GM23338 (cell line): ENCODE measurements around the gene PPHLN1. TPM values are rescaled to one million over a fixed set of nuclear protein-coding genes. Genes with fewer than 3 reads are reported as not detected.

Source experiments
- ATAC-seq: fragments of 200-7000 bp; cut with Tn5 transposase; 3 replicates; pipeline ENCODE4 v1.9.1; 2020
- DNase-seq: peaks from one replicate; pipeline ENCODE4 v3.0.0-alpha.2; 2015; ENCODE audit warnings: low spot score
- H2AFZ ChIP-seq: fragments of 200-600 bp; sonication (generic); 2 replicates; pipeline ENCODE4 v1.8.0; 2016; ENCODE audit warnings: antibody characterized with exemption, mild to moderate bottlenecking, moderate library complexity
- H3F3A ChIP-seq: fragments of 200-600 bp; sonication (generic); replicated peaks from 2 replicates; pipeline ENCODE4 v1.8.0; 2017; ENCODE audit warnings: antibody characterized with exemption, mixed run types, low read depth
- H3K27ac ChIP-seq: fragments of 200-600 bp; sonication (generic); 2 replicates; pipeline ENCODE4 v1.6.1; 2016; ENCODE audit warnings: low read depth
- H3K27me3 ChIP-seq: fragments of 200-600 bp; sonication (generic); 2 replicates; pipeline ENCODE4 v1.8.0; 2016; ENCODE audit warnings: mild to moderate bottlenecking, mixed run types, moderate library complexity; ENCODE audit not compliant: insufficient read depth
- H3K36me3 ChIP-seq: fragments of 200-600 bp; sonication (generic); 2 replicates; pipeline ENCODE4 v1.8.0; 2016; ENCODE audit warnings: mild to moderate bottlenecking; ENCODE audit not compliant: insufficient read depth
- H3K4me1 ChIP-seq: fragments of 200-600 bp; sonication (generic); 2 replicates; pipeline ENCODE4 v1.8.0; 2016; ENCODE audit warnings: mild to moderate bottlenecking, moderate library complexity; ENCODE audit not compliant: insufficient read depth
- H3K4me2 ChIP-seq: fragments of 200-600 bp; sonication (generic); 2 replicates; pipeline ENCODE4 v1.7.1; 2017; ENCODE audit warnings: mixed run types
- H3K4me3 ChIP-seq: fragments of 200-600 bp; sonication (generic); 2 replicates; pipeline ENCODE4 v1.6.1; 2016; ENCODE audit warnings: mixed run types
- H3K79me2 ChIP-seq: fragments of 200-600 bp; sonication (generic); replicated peaks from 2 replicates; pipeline ENCODE4 v1.8.0; 2017; ENCODE audit warnings: mild to moderate bottlenecking; ENCODE audit not compliant: insufficient read depth
- H3K9me2 ChIP-seq: fragments of 200-600 bp; sonication (generic); 2 replicates; pipeline ENCODE4 v1.8.0; 2017; ENCODE audit not compliant: insufficient read depth
- H4K20me1 ChIP-seq: fragments of 200-600 bp; sonication (generic); replicated peaks from 2 replicates; pipeline ENCODE4 v1.8.0; 2017; ENCODE audit warnings: mild to moderate bottlenecking; ENCODE audit not compliant: insufficient read depth
- H3K27ac Mint-ChIP-seq: 2 replicates; pipeline ENCODE4 v1.8.0; 2020; ENCODE audit warnings: inconsistent platforms, mild to moderate bottlenecking, moderate library complexity, mixed read lengths
- H3K27me3 Mint-ChIP-seq: 3 replicates; pipeline ENCODE4 v1.8.0; 2022; ENCODE audit warnings: low read depth, mild to moderate bottlenecking, moderate library complexity, mixed read lengths, inconsistent platforms; ENCODE audit not compliant: insufficient read depth, poor library complexity
- H3K36me3 Mint-ChIP-seq: 3 replicates; pipeline ENCODE4 v1.8.0; 2021; ENCODE audit warnings: low read depth, mild to moderate bottlenecking, inconsistent platforms, moderate library complexity, mixed read lengths
- H3K4me1 Mint-ChIP-seq: 3 replicates; pipeline ENCODE4 v1.8.0; 2020; ENCODE audit warnings: mild to moderate bottlenecking, inconsistent platforms, mixed read lengths
- H3K4me3 Mint-ChIP-seq: 3 replicates; pipeline ENCODE4 v1.8.0; 2021; ENCODE audit warnings: moderate library complexity, mild to moderate bottlenecking, inconsistent platforms, mixed read lengths
- H3K9me3 Mint-ChIP-seq: 3 replicates; pipeline ENCODE4 v1.8.0; 2020; ENCODE audit warnings: moderate library complexity, mild to moderate bottlenecking, inconsistent platforms, mixed read lengths
- CREB1 ChIP-seq: fragments of 250-450 bp; sonication (Bioruptor Pico); IDR thresholded peaks from 2 replicates; pipeline ENCODE4 v1.5.0; 2020; ENCODE audit warnings: low read depth, mild to moderate bottlenecking, moderate library complexity
- ETS1 ChIP-seq: IDR thresholded peaks from 2 replicates; pipeline ENCODE4 v1.6.1; 2016; ENCODE audit warnings: antibody characterized with exemption
- EZH2 ChIP-seq: fragments of 200-600 bp; sonication (generic); IDR thresholded peaks from one replicate; pipeline ENCODE4 v1.8.0; 2017; ENCODE audit warnings: antibody characterized with exemption, mild to moderate bottlenecking, low read depth; ENCODE audit not compliant: unreplicated experiment
- EZH2phosphoT487 ChIP-seq: fragments of 200-600 bp; sonication (generic); IDR thresholded peaks from one replicate; pipeline ENCODE4 v1.8.1; 2018; ENCODE audit warnings: antibody characterized with exemption; ENCODE audit not compliant: unreplicated experiment
- JUNB ChIP-seq: IDR thresholded peaks from one replicate; pipeline ENCODE4 v1.6.1; 2016; ENCODE audit warnings: antibody characterized with exemption; ENCODE audit not compliant: unreplicated experiment
- NANOG ChIP-seq: IDR thresholded peaks from 2 replicates; pipeline ENCODE4 v1.6.1; 2016; ENCODE audit warnings: antibody characterized with exemption, borderline replicate concordance
- POLR2AphosphoS5 ChIP-seq: IDR thresholded peaks from 2 replicates; pipeline ENCODE4 v1.6.1; 2016; ENCODE audit warnings: antibody characterized with exemption, low read depth
- ZNF331 ChIP-seq: fragments of 250-450 bp; sonication (Bioruptor Pico); IDR thresholded peaks from 2 replicates; pipeline ENCODE4 v1.5.0; 2020; ENCODE audit warnings: low read depth, mild to moderate bottlenecking, moderate library complexity
- polyA plus RNA-seq: library from polyadenylated mRNA; unstranded; fragments of >200 nt; fragmentation: Nextera tagmentation; extraction: Ambion mirVana; gene quantifications from 2 replicates; pipeline ENCODE4 v1.2.1, GENCODE V29; 2016
- total RNA-seq: library from RNA; depleted of rRNA; stranded (reverse); fragments of >200 nt; shearing (Covaris generic); gene quantifications from 2 replicates; pipeline ENCODE4 v1.2.3, GENCODE V29; 2014
- TF ChIP-seq, protein P1 (sequence below): fragments of 250-450 bp; sonication (Bioruptor Pico); IDR thresholded peaks from 2 replicates; pipeline ENCODE4 v1.5.0; 2020; ENCODE audit warnings: mild to moderate bottlenecking, moderate library complexity
- TF ChIP-seq, protein P2 (sequence below), 2 experiments: fragments of 200-600 bp in 1 of 2; sonication (generic) in 1 of 2; conservative IDR thresholded peaks; 2 replicates each; pipeline versions ENCODE4 v1.5.1 to v1.6.1; 2016 to 2017; ENCODE audit warnings: antibody characterized with exemption in 2 of 2, low read depth in 2 of 2, mild to moderate bottlenecking in 2 of 2, moderate library complexity in 1 of 2

Gene PPHLN1
- total and polyA plus RNA-seq, 2 experiments from 2014 or later, result 93.0 to 103 TPM

- TF ChIP-seq, protein P1, sequence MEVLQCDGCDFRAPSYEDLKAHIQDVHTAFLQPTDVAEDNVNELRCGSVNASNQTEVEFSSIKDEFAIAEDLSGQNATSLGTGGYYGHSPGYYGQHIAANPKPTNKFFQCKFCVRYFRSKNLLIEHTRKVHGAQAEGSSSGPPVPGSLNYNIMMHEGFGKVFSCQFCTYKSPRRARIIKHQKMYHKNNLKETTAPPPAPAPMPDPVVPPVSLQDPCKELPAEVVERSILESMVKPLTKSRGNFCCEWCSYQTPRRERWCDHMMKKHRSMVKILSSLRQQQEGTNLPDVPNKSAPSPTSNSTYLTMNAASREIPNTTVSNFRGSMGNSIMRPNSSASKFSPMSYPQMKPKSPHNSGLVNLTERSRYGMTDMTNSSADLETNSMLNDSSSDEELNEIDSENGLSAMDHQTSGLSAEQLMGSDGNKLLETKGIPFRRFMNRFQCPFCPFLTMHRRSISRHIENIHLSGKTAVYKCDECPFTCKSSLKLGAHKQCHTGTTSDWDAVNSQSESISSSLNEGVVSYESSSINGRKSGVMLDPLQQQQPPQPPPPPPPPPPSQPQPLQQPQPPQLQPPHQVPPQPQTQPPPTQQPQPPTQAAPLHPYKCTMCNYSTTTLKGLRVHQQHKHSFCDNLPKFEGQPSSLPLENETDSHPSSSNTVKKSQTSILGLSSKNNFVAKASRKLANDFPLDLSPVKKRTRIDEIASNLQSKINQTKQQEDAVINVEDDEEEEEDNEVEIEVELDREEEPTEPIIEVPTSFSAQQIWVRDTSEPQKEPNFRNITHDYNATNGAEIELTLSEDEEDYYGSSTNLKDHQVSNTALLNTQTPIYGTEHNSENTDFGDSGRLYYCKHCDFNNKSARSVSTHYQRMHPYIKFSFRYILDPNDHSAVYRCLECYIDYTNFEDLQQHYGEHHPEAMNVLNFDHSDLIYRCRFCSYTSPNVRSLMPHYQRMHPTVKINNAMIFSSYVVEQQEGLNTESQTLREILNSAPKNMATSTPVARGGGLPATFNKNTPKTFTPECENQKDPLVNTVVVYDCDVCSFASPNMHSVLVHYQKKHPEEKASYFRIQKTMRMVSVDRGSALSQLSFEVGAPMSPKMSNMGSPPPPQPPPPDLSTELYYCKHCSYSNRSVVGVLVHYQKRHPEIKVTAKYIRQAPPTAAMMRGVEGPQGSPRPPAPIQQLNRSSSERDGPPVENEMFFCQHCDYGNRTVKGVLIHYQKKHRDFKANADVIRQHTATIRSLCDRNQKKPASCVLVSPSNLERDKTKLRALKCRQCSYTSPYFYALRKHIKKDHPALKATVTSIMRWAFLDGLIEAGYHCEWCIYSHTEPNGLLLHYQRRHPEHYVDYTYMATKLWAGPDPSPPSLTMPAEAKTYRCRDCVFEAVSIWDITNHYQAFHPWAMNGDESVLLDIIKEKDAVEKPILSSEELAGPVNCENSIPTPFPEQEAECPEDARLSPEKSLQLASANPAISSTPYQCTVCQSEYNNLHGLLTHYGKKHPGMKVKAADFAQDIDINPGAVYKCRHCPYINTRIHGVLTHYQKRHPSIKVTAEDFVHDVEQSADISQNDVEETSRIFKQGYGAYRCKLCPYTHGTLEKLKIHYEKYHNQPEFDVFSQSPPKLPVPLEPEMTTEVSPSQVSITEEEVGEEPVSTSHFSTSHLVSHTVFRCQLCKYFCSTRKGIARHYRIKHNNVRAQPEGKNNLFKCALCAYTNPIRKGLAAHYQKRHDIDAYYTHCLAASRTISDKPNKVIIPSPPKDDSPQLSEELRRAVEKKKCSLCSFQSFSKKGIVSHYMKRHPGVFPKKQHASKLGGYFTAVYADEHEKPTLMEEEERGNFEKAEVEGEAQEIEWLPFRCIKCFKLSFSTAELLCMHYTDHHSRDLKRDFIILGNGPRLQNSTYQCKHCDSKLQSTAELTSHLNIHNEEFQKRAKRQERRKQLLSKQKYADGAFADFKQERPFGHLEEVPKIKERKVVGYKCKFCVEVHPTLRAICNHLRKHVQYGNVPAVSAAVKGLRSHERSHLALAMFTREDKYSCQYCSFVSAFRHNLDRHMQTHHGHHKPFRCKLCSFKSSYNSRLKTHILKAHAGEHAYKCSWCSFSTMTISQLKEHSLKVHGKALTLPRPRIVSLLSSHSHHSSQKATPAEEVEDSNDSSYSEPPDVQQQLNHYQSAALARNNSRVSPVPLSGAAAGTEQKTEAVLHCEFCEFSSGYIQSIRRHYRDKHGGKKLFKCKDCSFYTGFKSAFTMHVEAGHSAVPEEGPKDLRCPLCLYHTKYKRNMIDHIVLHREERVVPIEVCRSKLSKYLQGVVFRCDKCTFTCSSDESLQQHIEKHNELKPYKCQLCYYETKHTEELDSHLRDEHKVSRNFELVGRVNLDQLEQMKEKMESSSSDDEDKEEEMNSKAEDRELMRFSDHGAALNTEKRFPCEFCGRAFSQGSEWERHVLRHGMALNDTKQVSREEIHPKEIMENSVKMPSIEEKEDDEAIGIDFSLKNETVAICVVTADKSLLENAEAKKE (CRISPR knock-in tag), result no peak
These were observed 678 bp upstream of the PPHLN1 start (continued) for GRCh38 chr12:42325326-42325652.

GRCh38 chr12:42326541-42327226, 717 bp downstream of the PPHLN1 start:
- Mint-ChIP-seq H3K36me3 (peaks cover 2% of the 10 kb centered on the region; the same call in 1 of the 3 replicates), H3K9me3 (no peaks in the 10 kb centered on the region), H3K27ac (peak overlapping the region; percentile 96), H3K4me1 (peaks cover 23% of the 10 kb centered on the region), H3K27me3 (peaks cover 14% of the 10 kb centered on the region), H3K4me3 (peak overlapping the region; percentile 91)
- H3K4me2 ChIP-seq, result peak overlapping the region; percentile 98
- H2AFZ ChIP-seq, result peak overlapping the region; percentile 95
- H3K27me3 ChIP-seq, result no peaks in the 10 kb centered on the region
- no peaks in the 10 kb centered on the region for H3K36me3 ChIP-seq
- no peak for DNase-seq
- no peaks in the 10 kb centered on the region for H3K9me2 ChIP-seq
- H3K4me3 ChIP-seq, result peak overlapping the region; percentile 66
- H3K79me2 ChIP-seq, result peaks cover 64% of the 10 kb centered on the region
- no peaks in the 10 kb centered on the region; the same call in 1 of the 2 replicates for H3F3A ChIP-seq
- ATAC-seq, result no peak
- H3K27ac ChIP-seq, result peak overlapping the region; percentile 94
- H4K20me1 ChIP-seq, result peaks cover 34% of the 10 kb centered on the region
- H3K4me1 ChIP-seq, result peaks cover 22% of the 10 kb centered on the region; the same call in 1 of the 2 replicates
- TF ChIP-seq NANOG (no peak), JUNB (no peak), POLR2AphosphoS5 (no peak), ETS1 (no peak), CREB1 (no peak), EZH2 (no peak), ZNF331 (CRISPR knock-in tag) (no peak), EZH2phosphoT487 (no peak)
- TF ChIP-seq, protein P2, sequence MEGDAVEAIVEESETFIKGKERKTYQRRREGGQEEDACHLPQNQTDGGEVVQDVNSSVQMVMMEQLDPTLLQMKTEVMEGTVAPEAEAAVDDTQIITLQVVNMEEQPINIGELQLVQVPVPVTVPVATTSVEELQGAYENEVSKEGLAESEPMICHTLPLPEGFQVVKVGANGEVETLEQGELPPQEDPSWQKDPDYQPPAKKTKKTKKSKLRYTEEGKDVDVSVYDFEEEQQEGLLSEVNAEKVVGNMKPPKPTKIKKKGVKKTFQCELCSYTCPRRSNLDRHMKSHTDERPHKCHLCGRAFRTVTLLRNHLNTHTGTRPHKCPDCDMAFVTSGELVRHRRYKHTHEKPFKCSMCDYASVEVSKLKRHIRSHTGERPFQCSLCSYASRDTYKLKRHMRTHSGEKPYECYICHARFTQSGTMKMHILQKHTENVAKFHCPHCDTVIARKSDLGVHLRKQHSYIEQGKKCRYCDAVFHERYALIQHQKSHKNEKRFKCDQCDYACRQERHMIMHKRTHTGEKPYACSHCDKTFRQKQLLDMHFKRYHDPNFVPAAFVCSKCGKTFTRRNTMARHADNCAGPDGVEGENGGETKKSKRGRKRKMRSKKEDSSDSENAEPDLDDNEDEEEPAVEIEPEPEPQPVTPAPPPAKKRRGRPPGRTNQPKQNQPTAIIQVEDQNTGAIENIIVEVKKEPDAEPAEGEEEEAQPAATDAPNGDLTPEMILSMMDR (conservative IDR thresholded peaks at IDR 0.05; ENCODE audit: low read depth in 2 of 2), result no peak
